SJCRH30 (cell line): Measurements from ENCODE around the gene SNAI3. TPM values are rescaled to one million over a fixed set of nuclear protein-coding genes. Genes with fewer than 3 reads are reported as not detected.

ENCODE experiments used
- DNase-seq, 2 experiments: peaks; one replicate each; pipeline ENCODE4 v3.0.0-alpha.2; 2015 to 2020
- H3K27ac ChIP-seq: fragments of 250-450 bp; sonication (Bioruptor Pico); 2 replicates; pipeline ENCODE4 v1.5.1; 2020; ENCODE audit warnings: mild to moderate bottlenecking, moderate library complexity
- H3K27me3 ChIP-seq: fragments of 250-450 bp; sonication (Bioruptor Pico); 2 replicates; pipeline ENCODE4 v1.5.1; 2020; ENCODE audit warnings: mild to moderate bottlenecking, moderate library complexity
- H3K36me3 ChIP-seq: fragments of 250-450 bp; sonication (Bioruptor Pico); 2 replicates; pipeline ENCODE4 v1.5.1; 2020; ENCODE audit warnings: mild to moderate bottlenecking, moderate library complexity
- H3K4me1 ChIP-seq: fragments of 250-450 bp; sonication (Bioruptor Pico); 2 replicates; pipeline ENCODE4 v1.5.1; 2020; ENCODE audit warnings: mild to moderate bottlenecking, moderate library complexity
- H3K4me3 ChIP-seq: fragments of 250-450 bp; sonication (Bioruptor Pico); 2 replicates; pipeline ENCODE4 v1.5.1; 2020; ENCODE audit warnings: mild to moderate bottlenecking, moderate library complexity
- H3K9me3 ChIP-seq: fragments of 250-450 bp; sonication (Bioruptor Pico); replicated peaks from 2 replicates; pipeline ENCODE4 v1.5.1; 2020; ENCODE audit warnings: mild to moderate bottlenecking, moderate library complexity
- total RNA-seq: library from RNA; depleted of rRNA; stranded (reverse); fragments of >200 nt; shearing (Covaris generic); gene quantifications from 2 replicates; pipeline ENCODE4 v1.2.3, GENCODE V29; 2014; rRNA removed

The SNAI3 gene
- total RNA-seq, 1 experiment from 2014 or later = 0.47 TPM

DNA sequence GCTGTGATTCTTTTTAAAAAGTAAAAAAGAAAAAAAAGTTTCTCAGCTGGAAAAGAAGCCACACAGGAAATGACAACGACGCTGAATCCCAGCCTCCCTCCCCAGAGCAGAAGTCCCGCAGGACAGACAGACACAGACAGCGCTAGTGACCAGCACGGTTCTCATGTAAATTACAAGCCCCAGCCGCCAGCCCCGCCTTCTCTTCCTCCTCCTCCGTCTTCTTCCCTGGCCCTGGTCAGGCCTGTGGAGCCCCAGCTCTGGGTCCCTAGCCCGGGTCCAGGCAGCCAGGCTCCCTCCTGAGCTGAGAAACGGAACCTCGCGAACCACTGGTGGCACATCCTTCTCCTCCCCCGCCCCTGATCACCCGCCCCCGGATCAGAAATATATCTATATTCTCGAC is 54.9 kb downstream of the SNAI3 start:
- DNase-seq = no peak
- no peaks in the 10 kb centered on the region for H3K36me3 ChIP-seq
- no peak overlapping the region for H3K27ac ChIP-seq
- H3K4me3 ChIP-seq = no peak overlapping the region
- no peaks in the 10 kb centered on the region for H3K9me3 ChIP-seq
- H3K4me1 ChIP-seq = no peaks in the 10 kb centered on the region
- no peaks in the 10 kb centered on the region for H3K27me3 ChIP-seq

DNA sequence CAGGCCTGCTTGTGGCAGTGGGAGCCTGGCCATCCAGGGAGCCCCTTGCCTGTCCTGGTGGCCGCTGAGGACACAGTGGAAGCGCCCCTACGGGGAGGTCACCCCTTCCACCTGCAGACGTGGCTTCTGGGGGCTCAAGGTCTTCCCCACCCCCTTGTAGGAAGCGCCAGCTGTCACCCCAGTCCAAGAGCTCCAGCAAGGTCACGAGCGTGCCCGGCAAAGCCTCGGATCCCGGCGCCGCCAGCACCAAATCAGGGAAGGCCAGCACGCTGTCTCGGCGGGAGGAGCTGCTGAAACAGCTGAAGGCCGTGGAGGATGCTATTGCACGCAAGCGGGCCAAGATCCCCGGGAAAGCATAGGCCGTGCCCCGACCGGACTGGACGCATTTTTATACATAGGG is 55.4 kb downstream of the SNAI3 start:
- no peak for DNase-seq
- Histone ChIP-seq H3K4me1 (no peaks in the 10 kb centered on the region), H3K27me3 (no peaks in the 10 kb centered on the region), H3K27ac (no peak overlapping the region), H3K9me3 (no peaks in the 10 kb centered on the region), H3K36me3 (no peaks in the 10 kb centered on the region), H3K4me3 (no peak overlapping the region)

DNA sequence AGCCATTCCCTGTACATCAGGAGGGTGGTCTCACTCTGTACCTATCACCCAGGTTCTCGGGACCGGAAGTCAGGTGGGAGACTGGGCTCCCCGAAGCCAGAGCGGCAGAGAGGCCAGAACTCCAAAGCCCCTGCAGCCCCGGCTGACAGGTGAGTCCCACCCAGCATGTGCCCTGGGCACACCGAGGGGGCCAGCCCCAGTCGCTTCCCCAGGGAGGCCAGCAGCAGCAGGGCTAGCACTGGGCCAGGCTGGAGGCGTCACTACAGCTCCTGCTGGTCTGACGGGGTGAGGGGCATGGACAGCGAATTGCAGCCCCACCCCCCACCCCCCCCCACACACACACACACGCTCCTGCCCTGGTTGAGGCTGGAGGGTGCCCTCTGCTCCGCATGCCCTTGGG is 55.9 kb downstream of the SNAI3 start:
- no peaks in the 10 kb centered on the region for H3K9me3 ChIP-seq
- DNase-seq = no peak
- H3K4me1 ChIP-seq = no peaks in the 10 kb centered on the region
- no peaks in the 10 kb centered on the region for H3K27me3 ChIP-seq
- no peaks in the 10 kb centered on the region for H3K36me3 ChIP-seq
- H3K4me3 ChIP-seq = no peak overlapping the region
- no peak overlapping the region for H3K27ac ChIP-seq

DNA sequence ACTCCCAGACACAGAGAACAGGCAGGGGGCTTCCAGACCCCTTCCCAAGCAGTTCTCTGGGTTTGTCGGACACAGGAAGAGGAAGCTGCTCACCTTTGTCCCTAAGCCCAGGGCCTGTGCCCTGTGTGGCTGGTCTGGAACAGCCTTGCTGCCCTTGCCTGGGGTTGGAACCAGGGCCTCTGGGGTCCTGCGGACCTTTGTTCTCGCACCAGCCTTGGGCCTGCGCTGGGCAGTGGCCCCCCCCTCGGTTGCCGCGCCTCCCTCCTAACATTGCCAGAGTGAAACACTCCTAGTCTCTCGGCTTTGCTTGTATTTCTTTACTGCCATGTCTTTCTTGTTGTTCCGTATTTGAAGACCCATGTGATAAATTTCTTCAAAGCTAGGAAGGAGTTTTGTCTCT is 56.5 kb downstream of the SNAI3 start:
- Histone ChIP-seq H3K36me3 (no peaks in the 10 kb centered on the region), H3K9me3 (no peaks in the 10 kb centered on the region), H3K27me3 (no peaks in the 10 kb centered on the region), H3K4me3 (no peak overlapping the region), H3K4me1 (no peaks in the 10 kb centered on the region), H3K27ac (no peak overlapping the region)
- no peak for DNase-seq

DNA sequence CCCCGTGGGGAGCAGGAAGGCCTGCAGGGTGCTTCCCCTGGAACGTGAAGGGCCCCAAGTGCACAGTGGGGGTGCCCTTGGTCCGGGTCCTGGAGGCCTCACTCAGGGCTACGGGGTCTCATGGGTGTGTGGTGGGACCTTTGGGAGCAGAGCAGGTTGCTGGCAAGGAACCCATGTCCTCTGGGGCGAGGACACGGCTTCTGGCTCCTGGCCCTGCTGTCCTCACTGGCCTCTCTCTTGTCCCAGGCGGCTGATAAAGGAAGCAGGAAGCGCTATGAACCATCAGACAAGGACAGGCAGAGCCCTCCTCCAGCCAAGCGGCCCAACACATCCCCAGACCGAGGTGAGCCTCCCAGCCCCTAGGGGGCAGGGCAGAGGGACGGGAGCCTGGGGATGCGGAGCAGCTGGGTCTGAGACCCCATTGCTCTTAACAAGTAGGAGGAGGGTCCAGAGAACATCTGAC is 57.8 kb downstream of the SNAI3 start:
- no peaks in the 10 kb centered on the region for H3K36me3 ChIP-seq
- no peak overlapping the region for H3K27ac ChIP-seq
- no peaks in the 10 kb centered on the region for H3K9me3 ChIP-seq
- peak; percentile 19 to 32 for DNase-seq
- no peaks in the 10 kb centered on the region for H3K4me1 ChIP-seq
- no peak overlapping the region for H3K4me3 ChIP-seq
- no peaks in the 10 kb centered on the region for H3K27me3 ChIP-seq

Other genes starting within 250 kb of the SNAI3 start
- 0.56 and 0.85 TPM in 2 replicates for gene ZFPM1, start 233.2 kb downstream of the SNAI3 start, total RNA-seq
- 19.2 and 21.0 TPM in 2 replicates for gene ZC3H18, start 116.1 kb downstream of the SNAI3 start, total RNA-seq
- gene IL17C, start 47.9 kb downstream of the SNAI3 start, total RNA-seq = not detected in 2 replicates
- gene CYBA, start 35.5 kb downstream of the SNAI3 start, total RNA-seq = 0.24 and 0.76 TPM in 2 replicates
- gene MVD, start 23.4 kb downstream of the SNAI3 start, total RNA-seq = 12.6 and 21.0 TPM in 2 replicates
- 10.4 and 10.7 TPM in 2 replicates for gene RNF166, start 19.9 kb upstream of the SNAI3 start, total RNA-seq
- gene CTU2, start 20.0 kb upstream of the SNAI3 start, total RNA-seq = 10.3 and 11.5 TPM in 2 replicates
- 23.8 and 28.1 TPM in 2 replicates for gene PIEZO1, start 98.7 kb upstream of the SNAI3 start, total RNA-seq
- gene CDT1, start 117.3 kb upstream of the SNAI3 start, total RNA-seq = 24.3 and 27.2 TPM in 2 replicates
- 43.4 and 46.5 TPM in 2 replicates for gene APRT, start 125.4 kb upstream of the SNAI3 start, total RNA-seq
- 10.4 and 11.1 TPM in 2 replicates for gene GALNS, start 170.4 kb upstream of the SNAI3 start, total RNA-seq
- gene TRAPPC2L, start 170.6 kb upstream of the SNAI3 start, total RNA-seq = 34.3 and 36.9 TPM in 2 replicates
- gene PABPN1L, start 180.2 kb upstream of the SNAI3 start, total RNA-seq = 0.25 TPM in 1 of 2 replicates, not detected in the other